COLO829 (cell line): ENCODE data around the gene CTRL.

ENCODE experiments used
- DNase-seq: peaks from one replicate; pipeline ENCODE4 v3.0.0; 2012; ENCODE audit warnings: low spot score

CTRL gene

GRCh38 chr16:67892375-67892774 lies 39.3 kb downstream of the CTRL start:
- no peak for DNase-seq

DNA sequence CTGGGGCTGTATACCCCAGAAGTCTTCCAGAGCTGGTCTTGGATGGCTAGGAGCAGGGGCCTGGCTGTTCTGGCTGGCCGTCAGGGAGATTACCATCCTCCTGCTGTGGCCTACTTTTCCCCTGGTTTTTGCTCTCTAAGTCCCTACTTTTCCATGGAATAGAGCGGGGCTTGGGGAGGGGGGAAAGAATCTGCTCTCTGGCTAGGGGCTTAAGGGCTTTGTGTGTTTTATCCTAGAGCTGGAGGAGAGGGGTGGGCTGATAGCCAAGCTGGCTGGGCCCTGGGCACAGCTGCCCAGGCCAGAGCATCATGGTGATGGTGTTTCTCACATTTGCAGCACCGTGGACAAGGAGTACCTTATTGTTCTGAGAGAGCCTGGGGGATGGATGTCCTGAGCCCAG lies 43.3 kb downstream of the CTRL start:
- no peak for DNase-seq

DNA sequence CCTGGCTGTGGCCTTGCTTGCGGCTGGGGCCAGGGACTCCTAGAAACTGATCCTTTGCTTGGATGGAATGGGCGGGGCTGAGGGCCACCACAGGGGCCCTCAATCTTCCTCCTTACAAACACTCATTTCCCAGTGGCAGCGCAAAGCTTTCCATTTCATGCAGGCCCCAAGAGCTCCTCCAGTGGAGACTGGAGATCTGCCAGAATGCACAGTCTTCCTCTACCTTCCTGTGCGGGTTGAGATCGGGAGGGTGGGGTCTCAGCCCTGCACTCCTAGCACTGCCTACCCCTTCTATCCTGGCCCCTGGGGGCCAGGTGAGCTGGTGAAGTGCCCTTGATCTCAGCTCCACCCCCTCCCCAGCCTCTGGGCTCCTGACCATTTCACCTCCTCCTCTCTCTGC lies 45.3 kb downstream of the CTRL start:
- DNase-seq, result no peak

DNA sequence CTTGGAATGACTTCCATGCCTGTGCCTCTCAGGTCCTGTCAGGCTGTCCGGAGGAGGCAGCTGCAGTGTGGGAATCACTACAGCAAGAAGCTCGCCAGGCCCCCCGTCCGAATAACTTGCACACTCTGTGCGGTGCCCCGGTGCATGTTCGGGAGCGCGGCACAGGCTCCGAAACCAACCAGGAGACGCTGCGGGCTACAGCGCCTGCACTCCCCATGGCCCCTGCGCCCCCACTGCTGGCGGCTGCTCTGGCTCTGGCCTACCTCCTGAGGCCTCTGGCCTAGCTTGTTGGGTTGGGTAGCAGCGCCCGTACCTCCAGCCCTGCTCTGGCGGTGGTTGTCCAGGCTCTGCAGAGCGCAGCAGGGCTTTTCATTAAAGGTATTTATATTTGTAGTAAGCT lies 45.7 kb downstream of the CTRL start:
- DNase-seq, result no peak

GRCh38 chr16:67885545-67885944 lies 46.1 kb downstream of the CTRL start:
- no peak for DNase-seq

GRCh38 chr16:67884684-67885083 lies 47.0 kb downstream of the CTRL start, which contains the start of gene NRN1L:
Gene NRN1L (plus strand): TSS chr16:67884885. CDS start chr16:67884904, 19 bp downstream.
- no peak for DNase-seq

- no peak for DNase-seq
Measured at GRCh38 chr16:67883872-67884261, 47.8 kb downstream of the CTRL start.

DNA sequence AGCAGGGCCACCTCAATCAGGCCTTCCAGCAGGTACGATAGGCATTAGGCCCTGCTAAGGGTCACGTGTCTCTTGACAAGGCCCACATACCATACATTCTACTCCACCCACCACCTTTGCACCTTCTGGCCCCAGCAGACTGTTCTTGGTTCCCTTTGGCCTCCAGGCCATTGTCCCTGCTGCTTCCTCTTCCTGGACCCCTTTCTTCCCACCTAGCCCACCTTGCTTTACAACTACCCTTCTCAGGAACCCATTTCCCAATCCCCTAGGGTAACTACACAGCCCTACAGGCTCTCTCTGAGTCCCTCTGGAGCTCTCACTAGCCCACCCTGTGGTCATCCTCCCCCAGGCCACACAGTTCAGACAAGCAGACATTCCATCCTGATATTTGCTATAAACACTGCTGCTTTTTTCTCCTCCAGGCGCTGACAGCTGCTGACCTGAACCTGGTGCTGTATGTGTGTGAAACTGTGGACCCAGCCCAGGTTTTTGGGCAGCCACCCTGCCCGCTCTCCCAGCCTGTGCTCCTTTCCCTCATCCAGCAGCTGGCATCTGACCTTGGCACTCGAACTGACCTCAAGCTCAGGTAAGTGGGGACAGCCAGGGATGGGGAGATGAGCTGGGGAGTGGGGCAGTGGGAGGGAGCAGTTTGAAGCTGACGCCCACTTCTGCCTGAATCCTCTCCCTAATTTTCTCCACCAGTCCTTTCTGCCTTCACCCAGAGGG lies 48.4 kb downstream of the CTRL start:
- DNase-seq, result no peak

- DNase-seq, result no peak
Measured at GRCh38 chr16:67882374-67883145, 49.1 kb downstream of the CTRL start.

- no peak for DNase-seq
Measured at GRCh38 chr16:67881621-67882161, 50.0 kb downstream of the CTRL start.

DNA sequence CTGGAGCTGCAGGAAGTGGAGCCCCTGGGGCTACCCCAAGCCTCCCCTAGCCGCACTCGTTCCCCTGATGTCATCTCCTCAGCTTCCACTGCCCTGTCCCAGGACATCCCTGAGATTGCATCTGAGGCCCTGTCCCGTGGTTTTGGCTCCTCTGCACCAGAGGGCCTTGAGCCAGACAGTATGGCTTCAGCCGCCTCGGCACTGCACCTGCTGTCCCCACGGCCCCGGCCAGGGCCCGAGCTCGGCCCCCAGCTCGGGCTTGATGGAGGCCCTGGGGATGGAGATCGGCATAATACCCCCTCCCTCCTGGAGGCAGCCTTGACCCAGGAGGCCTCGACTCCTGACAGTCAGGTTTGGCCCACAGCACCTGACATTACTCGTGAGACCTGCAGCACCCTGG lies 51.1 kb downstream of the CTRL start:
- no peak for DNase-seq

DNA sequence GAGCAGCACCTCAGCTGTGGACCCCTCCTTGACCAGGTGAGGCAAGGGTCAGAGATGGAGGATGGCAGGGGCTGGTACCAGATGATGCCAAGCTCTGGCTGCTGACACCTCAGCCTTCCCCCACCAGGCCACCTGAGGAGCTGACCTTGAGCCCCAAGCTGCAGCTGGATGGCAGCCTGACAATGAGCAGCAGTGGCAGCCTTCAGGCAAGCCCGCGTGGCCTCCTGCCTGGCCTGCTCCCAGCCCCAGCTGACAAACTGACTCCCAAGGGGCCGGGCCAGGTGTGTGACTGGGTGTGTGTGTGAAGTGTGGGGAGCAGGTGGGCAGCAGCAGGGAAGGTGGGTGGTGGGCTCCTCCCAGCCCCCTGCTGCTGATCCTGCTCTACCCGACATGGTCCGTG lies 51.7 kb downstream of the CTRL start:
- no peak for DNase-seq
